Ovary (tissue), 9 donors: ENCODE data around the gene SRD5A1. TPM values are rescaled to one million over a fixed set of nuclear protein-coding genes. Genes with fewer than 3 reads are reported as not detected.
A peak's percentile ranks its signal among the peaks of the same experiment; 100 is the strongest.

ENCODE experiments used
- DNase-seq, 5 donors: peaks; one replicate each; pipeline ENCODE4 v3.0.0-alpha.2; 2019 to 2020
- H3K27ac ChIP-seq, 2 donors: fragments of 200-600 bp; one replicate each; pipeline versions ENCODE4 v1.5.1 to v1.8.0; 2019 to 2022
- H3K27me3 ChIP-seq: fragments of 200-600 bp; one replicate; pipeline ENCODE4 v1.8.0; 2022
- H3K36me3 ChIP-seq: fragments of 200-600 bp; sonication (generic); one replicate; pipeline ENCODE4 v1.5.1; 2019
- H3K4me1 ChIP-seq: one replicate; pipeline ENCODE4 v1.8.1; 2013; ENCODE audit warnings: mild to moderate bottlenecking, moderate library complexity; ENCODE audit not compliant: insufficient read depth
- H3K4me3 ChIP-seq: fragments of 200-600 bp; sonication (generic); one replicate; pipeline ENCODE4 v1.5.1; 2017
- H3K9me3 ChIP-seq, 2 donors: fragments of 200-600 bp in 1 of 2; sonication (generic) in 1 of 2; one replicate each; pipeline versions ENCODE4 v1.5.1 to v1.8.1; 2013 to 2019; ENCODE audit warnings: mild to moderate bottlenecking in 1 of 2, moderate library complexity in 1 of 2
- EP300 ChIP-seq: sonication (generic); formaldehyde crosslinking; IDR thresholded peaks from one replicate; pipeline ENCODE4 v1.6.1; 2017; ENCODE audit warnings: antibody characterized with exemption
- POLR2A ChIP-seq: fragments of 450-650 bp; IDR thresholded peaks from one replicate; pipeline ENCODE4 v1.6.1; 2017; ENCODE audit warnings: antibody characterized with exemption, mild to moderate bottlenecking, moderate library complexity
- WGBS, 3 donors: extraction: QIAGEN DNeasy Blood & Tissue Kit in 1 of 3; methylation state at CpG; one replicate each; pipeline versions ENCODE4 v1.1.5 to v1.1.7; 2013 to 2017; 5-methylcytosine and 5-hydroxymethylcytosine counted together
- intact Hi-C, 4 donors: fragments of 100-400 bp; cut with DNase I; formaldehyde crosslinking; loops; one replicate each; pipeline versions ENCODE4 v1.11.0 to v1.15.1; 2022 to 2023
- polyA plus RNA-seq, 2 donors: library from polyadenylated mRNA; stranded (reverse); fragments of 200-250 nt in 1 of 2; fragments of 350-450 nt in 1 of 2; fragmentation: Illumina TruSeq in 1 of 2; extraction: RNeasy Lipid Tissue Mini Kit (QIAGEN cat#74804) in 1 of 2; gene quantifications; one replicate each; pipeline ENCODE4 v1.2.3, GENCODE V29; 2013 to 2014
- total RNA-seq, 7 donors: library from RNA; depleted of rRNA in 2 of 7; stranded (reverse); fragments of >200 nt in 2 of 7; fragmentation: NEBNext Ultra II Directional in 3 of 7; extraction: Animal tissue kit (Norgen Biotek cat#: 25700) in 3 of 7; gene quantifications; one replicate each; pipeline versions ENCODE4 v1.1.0 to v1.2.4, GENCODE V29; 2016 to 2023
- TF ChIP-seq, protein P1 (sequence below), 3 donors: fragments of 450-650 bp in 2 of 3; fragments of 200-600 bp in 1 of 3; IDR thresholded peaks; one replicate each; pipeline versions ENCODE4 v1.5.1 to v1.8.0; 2016 to 2022; ENCODE audit warnings: antibody characterized with exemption in 3 of 3, mild to moderate bottlenecking in 1 of 3
- donor health status: DM: no; HTN: no; CAD: no; lungs with moderate emphysema.
- donor health status: DM: no; HTN: no; CAD: no.
- donor health status: Bipolar disorder and iron deficiency.
- donor health status: DM: yes; HTN: yes; CAD: no.
- donor health status: DM: no; HTN: no; CAD: no.
- donor health status: DM: yes; HTN: yes; CAD: no.

SRD5A1 gene
- total and polyA plus RNA-seq, 9 donors: 4.4 to 13.5 (median 9.4) TPM

DNA sequence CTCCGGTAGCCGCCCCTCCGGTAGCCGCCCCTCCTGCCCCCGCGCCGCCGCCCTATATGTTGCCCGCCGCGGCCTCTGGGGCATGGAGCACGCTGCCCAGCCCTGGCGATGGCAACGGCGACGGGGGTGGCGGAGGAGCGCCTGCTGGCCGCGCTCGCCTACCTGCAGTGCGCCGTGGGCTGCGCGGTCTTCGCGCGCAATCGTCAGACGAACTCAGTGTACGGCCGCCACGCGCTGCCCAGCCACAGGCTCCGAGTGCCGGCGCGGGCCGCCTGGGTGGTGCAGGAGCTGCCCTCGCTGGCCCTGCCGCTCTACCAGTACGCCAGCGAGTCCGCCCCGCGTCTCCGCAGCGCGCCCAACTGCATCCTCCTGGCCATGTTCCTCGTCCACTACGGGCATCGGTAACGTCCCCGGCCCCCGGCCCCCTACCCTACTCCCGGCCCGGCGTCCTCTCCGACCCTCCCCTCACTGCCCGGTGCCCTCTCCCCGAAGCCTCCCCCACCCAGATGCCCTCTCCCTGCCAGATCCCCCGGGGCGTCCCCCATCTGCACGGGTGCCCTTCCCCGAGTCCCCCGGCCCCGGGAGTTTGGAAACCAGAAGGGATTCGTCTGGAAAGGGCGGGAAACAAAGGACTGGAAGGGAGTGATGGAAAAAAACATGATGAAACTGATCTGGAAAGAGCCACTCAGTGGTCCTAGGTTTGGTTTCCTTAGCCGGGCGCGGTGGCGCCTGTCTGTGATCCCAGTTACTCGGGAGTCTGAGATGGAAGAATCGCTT, 417 bp downstream of the SRD5A1 start:
- H3K27ac ChIP-seq: peak overlapping the region; percentile 93
- peak in 1 of 5 donors; percentile 56 for DNase-seq

DNA sequence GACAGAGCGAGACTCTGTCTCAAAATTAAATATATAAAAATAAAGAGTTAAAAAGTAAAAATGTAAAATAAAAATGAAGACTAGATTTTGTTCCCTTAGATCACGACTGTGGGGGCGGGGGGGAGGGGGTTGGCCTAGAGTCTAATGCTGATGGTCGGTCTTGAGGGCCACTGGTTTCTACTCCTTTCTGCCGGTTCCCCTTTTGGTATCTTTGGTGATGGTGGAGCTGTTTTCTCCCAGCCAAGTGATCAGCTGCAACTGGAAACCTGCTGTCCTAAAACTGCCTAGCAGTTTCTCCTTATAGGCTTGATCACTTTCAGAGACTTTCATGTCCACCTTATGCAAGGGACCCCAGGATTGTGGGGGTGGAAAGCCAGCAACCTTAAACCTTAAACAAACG, 1.1 kb downstream of the SRD5A1 start:
- Histone ChIP-seq H3K4me3 (peak overlapping the region; percentile 87), H3K27ac (no peak overlapping the region), H3K9me3 (no peaks in the 10 kb centered on the region), H3K36me3 (no peaks in the 10 kb centered on the region), H3K27me3 (no peaks in the 10 kb centered on the region), H3K4me1 (peaks cover 1% of the 10 kb centered on the region)
- TF ChIP-seq EP300 (no peak), POLR2A (no peak)
- TF ChIP-seq, protein P1, sequence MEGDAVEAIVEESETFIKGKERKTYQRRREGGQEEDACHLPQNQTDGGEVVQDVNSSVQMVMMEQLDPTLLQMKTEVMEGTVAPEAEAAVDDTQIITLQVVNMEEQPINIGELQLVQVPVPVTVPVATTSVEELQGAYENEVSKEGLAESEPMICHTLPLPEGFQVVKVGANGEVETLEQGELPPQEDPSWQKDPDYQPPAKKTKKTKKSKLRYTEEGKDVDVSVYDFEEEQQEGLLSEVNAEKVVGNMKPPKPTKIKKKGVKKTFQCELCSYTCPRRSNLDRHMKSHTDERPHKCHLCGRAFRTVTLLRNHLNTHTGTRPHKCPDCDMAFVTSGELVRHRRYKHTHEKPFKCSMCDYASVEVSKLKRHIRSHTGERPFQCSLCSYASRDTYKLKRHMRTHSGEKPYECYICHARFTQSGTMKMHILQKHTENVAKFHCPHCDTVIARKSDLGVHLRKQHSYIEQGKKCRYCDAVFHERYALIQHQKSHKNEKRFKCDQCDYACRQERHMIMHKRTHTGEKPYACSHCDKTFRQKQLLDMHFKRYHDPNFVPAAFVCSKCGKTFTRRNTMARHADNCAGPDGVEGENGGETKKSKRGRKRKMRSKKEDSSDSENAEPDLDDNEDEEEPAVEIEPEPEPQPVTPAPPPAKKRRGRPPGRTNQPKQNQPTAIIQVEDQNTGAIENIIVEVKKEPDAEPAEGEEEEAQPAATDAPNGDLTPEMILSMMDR (IDR thresholded peaks at IDR 0.05): no peak
- intact Hi-C loops: loop anchor here (5.0 to 10.0 kb wide), 5 partner anchors 70 to 110 kb away; partner anchors contain the start of gene TENT4A (in 1 of the 4)
- WGBS, 3 donors: 13 to 16% (median 13%) methylated on average over 6 of the region's 6 CpGs
- no peak for DNase-seq

More for the DNA sequence above, 417 bp downstream of the SRD5A1 start:
- WGBS, 3 donors: 0 to 1% (median 1%) methylated on average over 36 to 75 of the region's 75 CpGs
- H3K4me3 ChIP-seq: peak overlapping the region; percentile 87
- peaks cover 1% of the 10 kb centered on the region for H3K4me1 ChIP-seq
- no peaks in the 10 kb centered on the region for H3K27me3 ChIP-seq
- no peaks in the 10 kb centered on the region for H3K9me3 ChIP-seq
- intact Hi-C loops: loop anchor here (5.0 to 10.0 kb wide), 5 partner anchors 71 to 111 kb away; partner anchors contain the start of gene TENT4A (in 1 of the 4)
- H3K36me3 ChIP-seq: no peaks in the 10 kb centered on the region
- TF ChIP-seq EP300 (no peak), POLR2A (no peak)
- TF ChIP-seq, protein P1 (IDR thresholded peaks at IDR 0.05): no peak

DNA sequence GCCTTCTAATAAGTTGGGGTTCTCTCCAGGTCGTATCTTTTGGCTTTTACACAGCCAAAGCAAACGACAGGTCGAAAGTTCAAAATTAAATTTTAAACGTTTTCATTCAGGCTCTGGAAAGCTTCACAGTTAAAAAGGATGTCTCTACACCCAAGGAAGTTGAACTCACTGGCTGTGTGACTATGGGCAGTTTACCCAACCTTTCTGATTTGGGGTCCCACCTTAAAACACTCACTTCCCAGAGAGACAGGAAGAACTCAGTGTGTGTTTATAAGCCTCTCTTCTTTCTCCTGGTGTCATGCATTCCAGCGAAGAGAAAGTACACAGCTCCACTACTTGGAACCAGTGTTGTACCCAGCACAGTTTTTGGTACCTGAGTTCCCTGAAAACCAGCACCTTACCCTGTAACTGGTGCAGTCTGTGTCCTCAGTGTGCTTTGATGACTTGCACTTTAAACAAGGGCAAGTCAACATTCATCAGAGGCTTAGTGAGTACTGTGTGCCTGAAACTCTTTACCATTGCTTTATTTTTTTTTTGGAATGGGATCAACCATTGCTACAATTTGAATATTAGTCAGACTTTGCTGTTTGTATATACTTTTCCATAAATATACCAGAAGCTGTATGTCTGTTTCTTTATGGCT, 1.7 kb downstream of the SRD5A1 start:
- Histone ChIP-seq H3K27ac (no peak overlapping the region), H3K9me3 (no peaks in the 10 kb centered on the region), H3K27me3 (no peaks in the 10 kb centered on the region), H3K4me1 (peaks cover 1% of the 10 kb centered on the region), H3K36me3 (no peaks in the 10 kb centered on the region), H3K4me3 (no peak overlapping the region)
- TF ChIP-seq EP300: no peak
- TF ChIP-seq, protein P1 (IDR thresholded peaks at IDR 0.05): no peak
- TF ChIP-seq POLR2A: no peak
- intact Hi-C loops: loop anchor here (5.0 to 10.0 kb wide), 5 partner anchors 70 to 110 kb away; partner anchors contain the start of gene TENT4A (in 1 of the 4)
- no peak for DNase-seq
- WGBS, 3 donors: 64 to 73% (median 67%) methylated on average over 5 of the region's 5 CpGs

DNA sequence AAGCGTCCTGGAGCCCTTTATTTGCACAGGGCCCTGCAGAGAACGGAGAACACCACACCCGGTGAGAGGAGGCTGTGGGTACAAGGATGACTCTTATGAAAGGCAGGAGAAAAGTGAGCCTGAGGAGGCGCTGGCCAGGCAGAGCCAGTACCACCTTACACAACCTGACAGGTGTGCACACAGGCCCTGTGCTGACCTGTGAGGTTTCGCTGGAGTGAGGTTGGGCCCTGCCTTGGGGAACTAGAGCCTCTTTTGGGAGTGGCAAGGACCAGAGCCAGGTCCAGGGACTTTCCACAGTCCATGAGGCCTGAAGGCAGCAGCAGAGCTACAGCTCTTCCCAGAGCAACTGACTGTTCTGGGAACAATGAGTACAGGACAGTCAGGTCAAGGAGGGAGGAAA, 3.1 kb downstream of the SRD5A1 start:
- Histone ChIP-seq H3K4me1 (no peaks in the 10 kb centered on the region), H3K9me3 (no peaks in the 10 kb centered on the region), H3K27me3 (no peaks in the 10 kb centered on the region), H3K27ac (no peak overlapping the region), H3K4me3 (no peak overlapping the region), H3K36me3 (no peaks in the 10 kb centered on the region)
- intact Hi-C loops: loop anchor here in 3 of 4 donors (10.0 kb wide), 3 partner anchors 69 to 109 kb away; no protein-coding TSS in a partner anchor
- WGBS, 3 donors: 89 to 94% (median 91%) methylated on average over 5 of the region's 5 CpGs
- no peak for DNase-seq
- TF ChIP-seq, protein P1 (IDR thresholded peaks at IDR 0.05): no peak
- TF ChIP-seq EP300 (no peak), POLR2A (no peak)
